SJSA1 (cell line): ENCODE data around the gene TEX28. TPM values are rescaled to one million over a fixed set of nuclear protein-coding genes. Genes with fewer than 3 reads are reported as not detected.
"Not testable (repeated sequence)": the region's sequence is repeated elsewhere in the genome, so short reads cannot be mapped to it uniquely, and the experiment has no call there.

ENCODE experiments used
- DNase-seq, 2 experiments: peaks; one replicate each; pipeline ENCODE4 v3.0.0-alpha.2; 2015 to 2020; ENCODE audit warnings: low spot score in 2 of 2, low read depth in 1 of 2
- H3K27ac ChIP-seq: fragments of 250-450 bp; sonication (Bioruptor Pico); 2 replicates; pipeline ENCODE4 v1.5.1; 2020; ENCODE audit warnings: mild to moderate bottlenecking, moderate library complexity
- H3K27me3 ChIP-seq: fragments of 250-450 bp; sonication (Bioruptor Pico); replicated peaks from 2 replicates; pipeline ENCODE4 v1.5.1; 2020; ENCODE audit warnings: mild to moderate bottlenecking, moderate library complexity
- H3K36me3 ChIP-seq: fragments of 250-450 bp; sonication (Bioruptor Pico); 2 replicates; pipeline ENCODE4 v1.5.1; 2020; ENCODE audit warnings: mild to moderate bottlenecking
- H3K4me1 ChIP-seq: fragments of 250-450 bp; sonication (Bioruptor Pico); replicated peaks from 2 replicates; pipeline ENCODE4 v1.6.1; 2021; ENCODE audit warnings: mild to moderate bottlenecking
- H3K4me3 ChIP-seq: fragments of 250-450 bp; sonication (Bioruptor Pico); 2 replicates; pipeline ENCODE4 v1.5.1; 2020; ENCODE audit warnings: mild to moderate bottlenecking
- H3K9me3 ChIP-seq: fragments of 250-450 bp; sonication (Bioruptor Pico); replicated peaks from 2 replicates; pipeline ENCODE4 v1.5.1; 2020; ENCODE audit warnings: mild to moderate bottlenecking
- total RNA-seq: library from RNA; depleted of rRNA; stranded (reverse); fragments of >200 nt; shearing (Covaris generic); gene quantifications from 2 replicates; pipeline ENCODE4 v1.2.3, GENCODE V29; 2014

Gene TEX28
- total RNA-seq, 1 experiment from 2014 or later: not detected

DNA sequence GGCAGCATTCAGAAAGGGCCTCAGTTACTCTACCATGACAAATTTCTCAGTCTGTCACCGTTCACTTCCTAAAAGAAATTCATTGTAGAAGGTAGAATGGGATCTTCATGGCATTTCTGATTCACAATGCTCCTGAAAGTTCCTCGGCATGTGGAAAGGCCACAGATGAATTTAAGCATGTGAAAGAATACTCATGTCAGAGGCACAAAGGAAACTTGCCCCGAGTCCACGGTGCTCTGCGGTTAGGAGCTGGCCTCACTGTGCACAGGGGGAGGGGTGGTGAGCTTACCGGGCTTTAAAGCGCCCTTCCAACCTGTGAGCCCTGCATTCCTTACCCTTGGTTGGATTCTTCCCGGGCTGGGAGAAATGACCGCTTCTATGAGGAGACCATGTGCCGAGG lies 9.9 kb upstream of the TEX28 start:
- Histone ChIP-seq H3K4me1 (no peaks in the 10 kb centered on the region), H3K9me3 (no peaks in the 10 kb centered on the region), H3K27ac (no peak overlapping the region), H3K4me3 (no peak overlapping the region), H3K27me3 (no peaks in the 10 kb centered on the region), H3K36me3 (no peaks in the 10 kb centered on the region)
- no peak for DNase-seq

DNA sequence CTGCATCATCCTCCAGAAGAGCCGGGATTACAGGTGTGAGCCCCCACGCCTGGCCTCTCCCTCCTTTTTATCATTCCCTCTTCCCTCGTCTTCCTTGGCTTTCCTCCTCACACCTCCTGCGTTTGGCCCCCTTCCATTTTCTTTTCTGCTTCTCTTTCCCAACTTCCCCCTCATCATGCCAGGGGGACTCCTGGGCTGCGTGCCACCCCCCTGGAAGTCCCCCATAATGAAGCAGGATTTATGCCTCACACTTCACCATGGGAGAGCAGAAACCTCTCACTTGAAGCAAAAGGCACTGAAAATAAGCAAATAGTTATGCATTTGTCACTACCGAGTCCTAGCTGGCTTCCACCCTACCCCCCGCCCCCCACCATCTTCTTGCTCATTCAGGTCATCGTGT lies 8.6 kb upstream of the TEX28 start:
- Histone ChIP-seq H3K36me3 (no peaks in the 10 kb centered on the region), H3K9me3 (no peaks in the 10 kb centered on the region), H3K4me3 (no peak overlapping the region), H3K4me1 (no peaks in the 10 kb centered on the region), H3K27ac (no peak overlapping the region), H3K27me3 (no peaks in the 10 kb centered on the region)
- no peak for DNase-seq

DNA sequence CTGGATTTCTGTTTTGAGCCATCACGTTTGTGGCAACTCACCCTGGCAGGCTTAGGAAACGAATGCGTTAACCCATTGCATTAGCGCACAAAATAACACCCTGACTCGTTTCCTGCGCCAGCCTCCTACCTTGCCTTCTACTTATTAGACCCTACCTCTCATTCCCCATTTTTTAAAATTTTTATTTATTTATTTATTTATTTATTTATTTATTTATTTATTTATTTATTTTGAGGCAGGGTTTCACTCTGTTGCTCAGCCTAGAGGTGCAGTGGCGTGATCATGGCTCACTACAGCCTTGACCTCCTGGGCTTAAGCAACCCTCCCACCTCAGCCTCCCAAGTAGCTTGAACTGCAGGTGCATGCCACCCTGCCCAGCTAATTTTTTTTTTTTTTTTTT lies 8.1 kb upstream of the TEX28 start:
- H3K27ac ChIP-seq, DNase-seq, H3K4me3 ChIP-seq: not testable (repeated sequence)

DNA sequence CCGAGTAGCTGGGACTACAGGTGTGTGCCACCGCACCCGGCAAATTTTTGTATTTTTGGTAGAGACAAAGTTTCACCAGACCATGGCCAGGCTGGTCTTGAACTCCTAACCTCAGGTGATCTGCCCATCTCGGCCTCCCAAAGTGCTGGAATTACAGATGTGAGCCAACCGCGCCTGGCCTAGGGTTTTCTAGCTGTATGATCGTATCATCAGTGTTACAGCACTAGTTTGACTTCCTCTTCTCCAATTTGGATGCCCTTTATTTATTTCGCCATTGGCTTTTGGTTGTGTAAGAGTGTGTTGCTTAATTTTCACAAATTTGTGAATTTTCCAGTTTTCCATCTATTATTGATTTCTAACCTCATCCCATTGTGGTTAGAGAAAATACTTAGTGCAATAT lies 5.9 kb upstream of the TEX28 start:
- Histone ChIP-seq H3K27ac (no peak overlapping the region), H3K4me1 (no peaks in the 10 kb centered on the region), H3K27me3 (no peaks in the 10 kb centered on the region), H3K4me3 (no peak overlapping the region), H3K9me3 (no peaks in the 10 kb centered on the region), H3K36me3 (no peaks in the 10 kb centered on the region)
- no peak for DNase-seq

More for the DNA sequence above, 8.1 kb upstream of the TEX28 start:
- not testable (repeated sequence) for H3K4me1 ChIP-seq, H3K36me3 ChIP-seq, H3K27me3 ChIP-seq, H3K9me3 ChIP-seq

DNA sequence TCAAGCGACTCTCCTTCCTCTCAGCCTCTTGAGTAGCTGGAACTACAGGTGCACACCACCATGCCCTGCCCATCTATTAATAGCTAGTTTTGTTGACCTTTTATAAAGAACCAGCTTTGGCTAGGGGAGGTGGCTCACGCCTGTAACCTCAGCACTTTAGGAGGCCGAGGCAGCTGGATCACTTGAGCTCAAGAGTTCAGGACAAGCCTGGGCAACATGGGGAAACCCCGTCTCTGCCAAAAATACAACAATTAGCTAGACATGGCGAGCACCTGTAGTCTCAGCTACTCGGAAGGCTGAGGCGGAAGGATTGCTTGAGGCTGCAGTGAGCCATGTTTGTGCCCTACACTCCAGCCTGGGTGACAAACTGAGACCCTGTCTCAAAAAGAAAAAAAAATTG lies 3.4 kb upstream of the TEX28 start:
- no peaks in the 10 kb centered on the region for H3K27me3 ChIP-seq
- no peaks in the 10 kb centered on the region for H3K36me3 ChIP-seq
- no peak overlapping the region for H3K27ac ChIP-seq
- no peak overlapping the region for H3K4me3 ChIP-seq
- DNase-seq: no peak
- no peaks in the 10 kb centered on the region for H3K9me3 ChIP-seq
- no peaks in the 10 kb centered on the region for H3K4me1 ChIP-seq

DNA sequence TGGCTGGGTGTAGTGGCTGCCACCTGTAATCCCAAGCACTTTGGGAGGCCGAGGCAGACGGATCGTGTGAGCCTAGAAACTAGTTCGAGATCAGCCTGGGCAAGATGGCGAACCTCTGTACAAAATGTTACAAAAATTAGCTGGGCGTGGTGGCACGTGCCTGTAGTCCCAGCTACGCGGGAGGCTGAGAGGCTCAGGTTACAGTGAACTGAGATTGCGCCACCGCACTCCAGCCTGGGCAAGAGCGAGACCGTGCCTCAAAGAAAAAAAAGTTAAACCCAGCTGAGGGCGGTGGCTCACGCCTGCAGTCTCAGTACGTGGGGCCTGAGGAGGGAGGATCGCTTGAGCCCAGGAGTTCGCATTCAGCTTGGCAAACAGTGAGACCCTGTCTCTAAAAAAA lies 1.8 kb upstream of the TEX28 start:
- no peaks in the 10 kb centered on the region for H3K4me1 ChIP-seq
- H3K4me3 ChIP-seq: no peak overlapping the region
- DNase-seq: no peak
- no peaks in the 10 kb centered on the region for H3K36me3 ChIP-seq
- H3K27me3 ChIP-seq: no peaks in the 10 kb centered on the region
- H3K9me3 ChIP-seq: no peaks in the 10 kb centered on the region
- no peak overlapping the region for H3K27ac ChIP-seq

DNA sequence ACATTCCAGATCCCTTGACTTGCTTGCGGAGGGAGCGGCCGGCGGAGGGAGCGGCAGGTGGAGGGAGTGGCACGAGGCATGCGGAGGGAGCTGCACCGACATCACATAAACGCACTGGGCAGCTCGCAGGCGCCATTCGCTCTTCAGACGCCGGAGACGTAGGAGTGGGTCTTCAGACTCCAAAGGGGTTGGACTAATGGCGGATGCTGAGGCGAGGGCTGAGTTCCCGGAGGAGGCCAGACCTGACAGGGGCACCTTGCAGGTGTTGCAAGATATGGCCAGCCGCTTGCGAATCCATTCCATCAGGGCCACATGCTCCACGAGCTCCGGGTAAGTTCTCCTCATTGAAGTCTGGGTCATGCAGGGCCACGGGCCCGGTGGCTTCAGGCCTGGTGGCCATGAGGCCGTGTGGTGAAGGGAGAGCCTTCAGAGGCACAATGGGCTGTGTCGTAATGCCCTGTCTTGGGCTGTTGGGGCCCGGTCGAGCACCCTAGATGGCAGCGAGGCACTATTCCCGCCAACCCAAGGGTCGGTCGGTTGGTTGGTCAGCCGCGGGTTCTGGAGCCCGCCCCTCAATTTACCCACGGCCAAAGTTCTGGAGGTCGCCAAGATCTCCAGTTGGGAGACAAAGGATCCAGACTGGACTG lies 863 bp upstream of the TEX28 start, which contains the start of gene TKTL1:
TKTL1 (plus strand) TSS at position 132 of the 647 bp plus-strand sequence; CDS start at position 197, 65 bp downstream.
- no peaks in the 10 kb centered on the region for H3K4me1 ChIP-seq
- DNase-seq: no peak

DNA sequence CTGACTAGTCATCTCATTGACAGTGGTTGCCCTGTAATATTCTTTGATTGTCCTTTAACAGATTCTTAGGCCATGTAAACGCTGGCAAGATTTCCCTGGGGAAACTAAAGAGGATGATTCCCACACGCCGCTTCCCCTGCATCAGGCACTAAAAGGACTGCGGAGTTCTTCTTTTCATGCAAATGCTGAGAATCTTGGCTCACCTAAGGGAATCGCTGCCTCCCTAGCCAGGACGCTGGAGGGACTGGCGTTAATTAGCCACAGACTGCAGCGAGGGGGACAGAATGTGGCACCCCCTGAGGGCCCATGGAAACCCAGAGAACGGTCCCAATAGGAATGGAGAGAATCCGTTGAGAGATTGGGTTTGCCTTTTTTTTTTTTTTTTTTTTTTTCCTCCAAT lies 8.5 kb downstream of the TEX28 start:
- H3K36me3 ChIP-seq, H3K27ac ChIP-seq, H3K27me3 ChIP-seq, H3K4me3 ChIP-seq, H3K9me3 ChIP-seq, DNase-seq, H3K4me1 ChIP-seq: not testable (repeated sequence)

More for the DNA sequence above, 863 bp upstream of the TEX28 start, which contains the start of gene TKTL1:
- H3K9me3 ChIP-seq: no peaks in the 10 kb centered on the region
- no peak within 1 kb of the TSS for H3K27ac ChIP-seq
- H3K4me3 ChIP-seq: no peak within 1 kb of the TSS
- H3K27me3 ChIP-seq: no peaks in the 10 kb centered on the region
- no peaks in the 10 kb centered on the region for H3K36me3 ChIP-seq

DNA sequence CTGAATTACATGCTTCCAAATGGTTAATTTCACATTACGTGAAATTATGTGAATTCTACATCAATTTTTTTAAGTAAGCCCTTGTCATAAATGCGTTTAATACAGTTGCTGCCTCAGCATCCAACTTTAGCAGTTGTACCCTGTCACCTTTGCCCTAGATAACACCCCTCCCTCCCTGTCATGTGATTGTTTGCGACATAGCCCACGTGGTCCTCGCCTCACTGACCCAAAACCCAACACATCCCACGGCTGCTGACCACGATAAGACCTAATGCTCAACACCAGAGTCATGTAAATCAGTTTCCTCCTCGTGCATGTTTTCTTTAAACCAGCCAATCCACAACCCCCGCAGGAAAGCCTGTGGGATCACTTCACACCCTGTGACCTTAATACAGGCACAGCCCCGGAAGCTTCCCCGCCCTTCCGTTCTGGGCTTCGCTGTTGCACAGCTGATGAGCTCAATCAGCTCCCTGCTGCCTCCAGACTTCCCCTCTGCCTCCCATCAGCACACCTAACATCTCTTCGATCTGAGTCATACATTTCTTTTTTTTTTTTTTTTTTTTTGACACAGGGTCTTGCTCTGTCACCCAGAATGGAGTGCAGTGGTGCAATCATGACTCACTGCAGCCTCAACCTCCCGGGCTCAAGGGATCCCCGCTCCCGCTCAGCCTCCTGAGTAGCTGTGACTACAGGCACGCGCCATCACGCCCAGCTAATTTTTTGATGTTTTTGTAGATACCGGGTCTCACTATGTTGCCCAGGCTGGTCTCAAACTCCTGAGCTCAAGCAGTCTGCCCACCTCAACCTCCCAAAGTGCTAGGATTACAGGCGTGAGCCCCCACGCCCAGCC lies 10.2 kb downstream of the TEX28 start:
- H3K27me3 ChIP-seq, DNase-seq, H3K4me3 ChIP-seq, H3K4me1 ChIP-seq, H3K36me3 ChIP-seq, H3K9me3 ChIP-seq, H3K27ac ChIP-seq: not testable (repeated sequence)

DNA sequence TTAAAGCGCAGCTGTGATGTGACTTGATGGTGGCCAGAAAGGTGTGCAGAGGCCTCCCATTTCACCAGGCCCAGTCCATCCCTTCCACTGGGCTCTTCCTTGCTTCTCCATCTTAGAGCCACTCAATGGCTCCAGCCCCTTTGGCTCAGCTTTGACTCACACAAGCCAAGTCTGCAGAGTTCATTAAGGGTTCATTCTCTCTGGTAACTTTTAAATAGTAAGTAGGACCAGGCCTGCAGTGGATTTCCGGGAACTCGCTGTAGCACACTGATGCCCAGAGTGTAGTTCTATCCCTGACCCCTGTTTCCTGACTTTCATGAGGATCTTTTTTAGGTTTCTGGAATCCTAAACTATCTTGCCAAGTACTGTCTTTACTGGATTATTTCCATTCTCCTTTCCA lies 25.7 kb downstream of the TEX28 start:
- H3K36me3 ChIP-seq, H3K27ac ChIP-seq, H3K4me3 ChIP-seq, H3K27me3 ChIP-seq, H3K9me3 ChIP-seq, H3K4me1 ChIP-seq, DNase-seq: not testable (repeated sequence)

DNA sequence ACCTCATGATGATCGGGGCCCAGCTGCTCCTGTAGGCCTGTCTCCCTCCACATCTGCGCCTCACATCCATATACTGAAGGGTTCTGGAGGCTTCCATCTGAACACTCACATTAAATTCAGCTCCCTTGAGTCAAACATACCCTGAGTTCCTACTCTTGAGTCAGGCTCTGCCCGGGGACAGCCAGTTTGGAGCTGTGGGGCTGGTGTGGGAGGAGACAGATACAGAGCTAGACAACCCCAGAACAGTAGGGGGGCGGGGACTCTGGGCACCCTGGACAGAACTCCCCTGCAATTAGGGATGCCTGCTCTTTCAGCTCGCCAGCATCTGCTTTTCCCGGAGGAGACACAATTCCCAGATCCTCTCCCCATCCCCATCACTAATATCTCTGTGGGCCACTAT lies 31.9 kb downstream of the TEX28 start:
- not testable (repeated sequence) for H3K9me3 ChIP-seq, H3K36me3 ChIP-seq, H3K4me3 ChIP-seq, H3K27me3 ChIP-seq, H3K4me1 ChIP-seq, DNase-seq, H3K27ac ChIP-seq

DNA sequence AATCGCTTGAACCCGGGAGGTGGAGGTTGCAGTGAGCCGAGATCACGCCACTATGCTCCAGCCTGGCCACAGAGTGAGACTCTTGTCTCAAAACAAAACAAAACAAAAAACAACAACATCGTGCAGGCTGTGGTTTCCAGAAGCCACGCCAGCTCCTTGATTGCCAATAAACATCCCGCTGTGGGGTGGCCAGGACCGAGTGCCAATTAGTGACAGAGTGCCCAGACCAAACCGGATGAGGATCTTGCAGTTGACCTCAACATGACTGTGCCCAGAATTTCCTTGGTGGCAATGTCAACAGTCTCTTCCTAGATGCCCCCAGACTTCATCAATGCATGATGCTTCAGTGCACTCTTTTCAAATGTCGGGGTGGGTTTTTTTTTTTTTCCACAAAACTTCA lies 36.2 kb downstream of the TEX28 start:
- not testable (repeated sequence) for DNase-seq, H3K27ac ChIP-seq, H3K36me3 ChIP-seq, H3K27me3 ChIP-seq, H3K4me1 ChIP-seq, H3K4me3 ChIP-seq, H3K9me3 ChIP-seq

DNA sequence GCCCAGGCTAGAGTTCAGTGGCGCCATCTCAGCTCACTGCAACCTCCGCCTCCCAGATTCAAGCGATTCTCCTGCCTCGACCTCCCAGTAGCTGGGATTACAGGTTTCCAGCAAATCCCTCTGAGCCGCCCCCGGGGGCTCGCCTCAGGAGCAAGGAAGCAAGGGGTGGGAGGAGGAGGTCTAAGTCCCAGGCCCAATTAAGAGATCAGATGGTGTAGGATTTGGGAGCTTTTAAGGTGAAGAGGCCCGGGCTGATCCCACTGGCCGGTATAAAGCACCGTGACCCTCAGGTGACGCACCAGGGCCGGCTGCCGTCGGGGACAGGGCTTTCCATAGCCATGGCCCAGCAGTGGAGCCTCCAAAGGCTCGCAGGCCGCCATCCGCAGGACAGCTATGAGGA lies 37.6 kb downstream of the TEX28 start, which contains the start of gene OPN1MW3:
OPN1MW3 (plus strand) TSS at position 301 of the 400 bp plus-strand sequence; CDS start at position 339, 38 bp downstream.
- not testable (repeated sequence) for H3K27ac ChIP-seq, H3K9me3 ChIP-seq, H3K27me3 ChIP-seq

DNA sequence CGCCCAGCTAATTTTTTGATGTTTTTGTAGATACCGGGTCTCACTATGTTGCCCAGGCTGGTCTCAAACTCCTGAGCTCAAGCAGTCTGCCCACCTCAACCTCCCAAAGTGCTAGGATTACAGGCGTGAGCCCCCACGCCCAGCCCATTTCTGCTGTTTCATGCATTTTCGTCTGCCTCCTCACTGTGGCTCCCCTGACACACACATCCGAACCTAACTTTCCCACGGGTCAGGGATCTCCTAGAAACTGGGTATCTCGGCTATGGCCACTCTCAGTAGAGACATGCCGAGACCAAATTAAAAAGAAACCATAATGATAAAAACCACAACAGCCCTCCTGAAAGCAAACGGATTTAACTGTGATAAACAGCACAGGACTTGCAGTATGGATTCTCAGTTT lies 46.8 kb downstream of the TEX28 start:
- H3K4me1 ChIP-seq, H3K27me3 ChIP-seq, DNase-seq, H3K4me3 ChIP-seq, H3K27ac ChIP-seq, H3K36me3 ChIP-seq, H3K9me3 ChIP-seq: not testable (repeated sequence)

More for the DNA sequence above, 37.6 kb downstream of the TEX28 start, which contains the start of gene OPN1MW3:
- DNase-seq, H3K4me3 ChIP-seq, H3K36me3 ChIP-seq, H3K4me1 ChIP-seq: not testable (repeated sequence)
